HepG2 (cell line): ENCODE measurements around the gene NUCB1. TPM values are rescaled to one million over a fixed set of nuclear protein-coding genes. Genes with fewer than 3 reads are reported as not detected.
A peak's percentile ranks its signal among the peaks of the same experiment; 100 is the strongest.
"Not testable (repeated sequence)": the region's sequence is repeated elsewhere in the genome, so short reads cannot be mapped to it uniquely, and the experiment has no call there.

Experiments used
- ATAC-seq: fragments of 200-7000 bp; cut with Tn5 transposase; 3 replicates; pipeline ENCODE4 v1.9.1; 2020; ENCODE audit warnings: mild to moderate bottlenecking, moderate library complexity
- BruUV-seq: library from RNA; stranded (reverse); fragments of 400-500 nt; replicated peaks from 2 replicates; lab custom pipeline; 2021; lab: Mats Ljungman, UMichigan
- CTCF ChIA-PET: fragments of 300-600 bp; formaldehyde crosslinking; extraction: SDS; loops from one replicate; lab custom pipeline; 2021; ENCODE audit warnings: low total read pairs, inconsistent platforms, low intra/inter-chr PET ratio; lab: Yijun Ruan, JAX
- POLR2A ChIA-PET: fragments of 350-600 bp; sonication (Branson Sonifier 250); formaldehyde crosslinking; loops from one replicate; lab custom pipeline; 2020; ENCODE audit warnings: antibody characterized with exemption, inconsistent platforms; lab: Yijun Ruan, JAX
- DNase-seq: peaks from one replicate; pipeline ENCODE4 v3.0.0-alpha.2; 2015; ENCODE audit warnings: low spot score
- FAIRE-seq: peaks from 3 replicates; lab custom pipeline; 2011; peaks lifted over from hg19 to GRCh38; lab: Jason Lieb, UNC
- H2AFZ ChIP-seq: one replicate; pipeline ENCODE4 v1.6.1; 2011; ENCODE audit warnings: low read length, inconsistent platforms
- H3K27ac ChIP-seq: fragments of 300-600 bp; 3 replicates; pipeline ENCODE4 v1.8.0; 2011; ENCODE audit warnings: mixed run types, mild to moderate bottlenecking, mixed read lengths, low read length, inconsistent platforms; ENCODE audit not compliant: insufficient read depth; ENCODE audit errors: extremely low read length
- H3K27me3 ChIP-seq, 2 experiments: fragments of 200-600 bp in 1 of 2; 2 replicates in 1 of 2; 3 replicates in 1 of 2; pipeline versions ENCODE4 v1.6.0 to v1.8.0; 2011; ENCODE audit warnings: low read length in 2 of 2, mild to moderate bottlenecking in 2 of 2, moderate library complexity in 2 of 2, inconsistent platforms in 1 of 2; ENCODE audit not compliant: insufficient read depth in 2 of 2, control insufficient read depth in 1 of 2
- H3K36me3 ChIP-seq, 2 experiments: fragments of 200-600 bp in 1 of 2; replicated peaks in 1 of 2; 2 replicates in 1 of 2; 3 replicates in 1 of 2; pipeline versions ENCODE4 v1.5.1 to v1.8.0; 2011; ENCODE audit warnings: low read length in 2 of 2, inconsistent platforms in 1 of 2; ENCODE audit not compliant: insufficient read depth in 2 of 2, control insufficient read depth in 1 of 2
- H3K4me1 ChIP-seq: 2 replicates; pipeline ENCODE4 v1.5.1; 2012; ENCODE audit warnings: low read length, inconsistent platforms; ENCODE audit not compliant: insufficient read depth
- H3K4me2 ChIP-seq: 2 replicates; pipeline ENCODE4 v1.6.0; 2011; ENCODE audit warnings: low read depth, low read length, inconsistent platforms
- H3K4me3 ChIP-seq, 3 experiments: fragments of 200-600 bp in 1 of 3; sonication (generic), shearing (Covaris generic) in 1 of 3; replicated peaks in 1 of 3; 2 replicates each; pipeline ENCODE4 v1.5.1; 2011 to 2016; ENCODE audit warnings: low read length in 3 of 3, inconsistent platforms in 2 of 3, low read depth in 2 of 3, mild to moderate bottlenecking in 2 of 3, control low read depth in 1 of 3, mixed read lengths in 1 of 3; ENCODE audit not compliant: insufficient read depth in 1 of 3
- H3K79me2 ChIP-seq: one replicate; pipeline ENCODE4 v1.6.1; 2011; ENCODE audit warnings: low read length, inconsistent platforms; ENCODE audit not compliant: insufficient read depth
- H3K9ac ChIP-seq: 2 replicates; pipeline ENCODE4 v1.6.0; 2011; ENCODE audit warnings: mild to moderate bottlenecking, low read depth, low read length, inconsistent platforms; ENCODE audit not compliant: insufficient read depth
- H3K9me3 ChIP-seq: 2 replicates; pipeline ENCODE4 v1.5.1; 2012; ENCODE audit warnings: mild to moderate bottlenecking, low read length
- H4K20me1 ChIP-seq: 2 replicates; pipeline ENCODE4 v1.6.0; 2011; ENCODE audit warnings: inconsistent platforms, mild to moderate bottlenecking, low read length, moderate library complexity; ENCODE audit not compliant: insufficient read depth
- CEBPB ChIP-seq: IDR thresholded peaks from 2 replicates; pipeline ENCODE4 v1.6.1; 2011; ENCODE audit warnings: low read depth, low read length, improper control_type of control experiment, borderline replicate concordance
- NR2F1 ChIP-seq, 2 experiments: fragments of 450-650 bp in 1 of 2; formaldehyde crosslinking in 1 of 2; IDR thresholded peaks; 2 replicates each; pipeline versions ENCODE4 v1.5.0 to v1.6.1; 2016 to 2020; ENCODE audit warnings: mild to moderate bottlenecking in 1 of 2, missing compliant biosample characterization in 1 of 2, missing genetic modification reagents in 1 of 2, moderate library complexity in 1 of 2
- ZIK1 ChIP-seq: sonication (generic); formaldehyde crosslinking; IDR thresholded peaks from 2 replicates; pipeline ENCODE4 v1.5.0; 2020; ENCODE audit warnings: mild to moderate bottlenecking, low read depth, missing genetic modification reagents, borderline replicate concordance
- ZNF263 ChIP-seq: sonication (generic); formaldehyde crosslinking; IDR thresholded peaks from 2 replicates; pipeline ENCODE4 v1.4.0; 2020; ENCODE audit warnings: missing genetic modification reagents
- ZNF564 ChIP-seq: sonication (generic); formaldehyde crosslinking; IDR thresholded peaks from 2 replicates; pipeline ENCODE4 v1.8.1; 2023; ENCODE audit warnings: mild to moderate bottlenecking, missing genetic modification reagents
- WGBS: methylation state at CpG from one replicate; pipeline ENCODE4 v1.1.6; 2017; ENCODE audit warnings: low lambda C conversion rate; 5-methylcytosine and 5-hydroxymethylcytosine counted together
- in situ Hi-C: cut with HindIII; loops from 2 replicates; pipeline ENCODE4 v1.10.0; 2017; ENCODE audit warnings: low pct_unique_long_range_greater_than_20kb; ENCODE audit not compliant: extremely low pct_ligation_motif_present
- intact Hi-C: fragments of 100-400 bp; cut with micrococcal nuclease; formaldehyde crosslinking; loops from one replicate; pipeline ENCODE4 v1.10.0; 2022; ENCODE audit not compliant: unreplicated experiment
- polyA plus RNA-seq, 8 experiments: library from polyadenylated mRNA; depleted of rRNA in 3 of 8; stranded (reverse) in 7 of 8; unstranded in 1 of 8; fragments of >200 nt; fragmentation: Illumina TruSeq in 4 of 8; extraction: Trizol in 4 of 8; gene quantifications; 2 replicates each; pipeline versions ENCODE4 v1.2.1 to v1.2.3, GENCODE V29; 2011 to 2016; ENCODE audit warnings: low read depth in 4 of 8, missing spikeins in 1 of 8, mixed read lengths in 1 of 8; ENCODE audit not compliant: insufficient read depth in 1 of 8
- total RNA-seq, 5 experiments: library from RNA; depleted of rRNA; stranded (reverse); fragments of >200 nt; fragmentation: Illumina TruSeq; extraction: Trizol; gene quantifications; 2 replicates each; pipeline ENCODE4 v1.2.3, GENCODE V29; 2016; ENCODE audit warnings: low read depth in 1 of 5

Gene NUCB1
- total and polyA plus RNA-seq, 2 of the 13 experiments (the other 11 are each of a cell fraction or from before 2014, with no cell fraction given) = 82.3 to 106 TPM

DNA sequence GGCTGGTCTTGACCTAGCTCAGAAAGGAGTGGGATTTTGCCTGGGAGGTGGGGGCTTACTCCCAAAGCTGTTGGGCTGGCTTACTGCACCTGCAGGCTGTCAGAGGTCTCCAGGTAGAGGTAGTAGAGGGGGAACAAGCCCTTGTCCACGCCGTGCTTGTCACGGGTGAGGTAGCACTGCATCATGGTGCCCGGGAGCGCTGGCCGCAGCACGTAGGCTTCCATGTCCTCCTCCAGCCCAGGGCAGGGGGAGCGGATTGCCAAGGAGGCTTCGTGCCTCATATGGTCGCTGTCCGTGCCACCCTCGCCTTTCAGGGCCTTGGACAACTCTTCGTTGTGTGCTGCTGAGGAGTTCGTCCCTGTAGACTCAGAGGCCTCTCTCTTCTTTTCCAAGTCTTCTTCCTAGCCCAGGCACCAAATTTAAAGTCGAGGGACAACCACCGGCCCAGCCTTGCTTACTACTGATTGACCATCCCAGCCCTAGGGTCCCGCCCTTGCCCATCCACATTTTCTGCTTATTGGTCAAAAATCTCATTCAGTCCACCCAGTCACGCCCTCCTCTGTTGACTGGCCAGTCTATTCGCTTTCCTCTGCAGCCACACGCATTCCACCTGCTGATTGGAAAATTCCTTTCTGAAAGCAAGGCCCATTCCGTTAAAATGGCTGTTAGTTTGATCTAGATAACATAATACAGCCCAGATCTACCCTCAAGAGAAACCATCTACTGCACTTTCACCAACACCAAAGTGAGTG lies 12.1 kb upstream of the NUCB1 start:
- H3K4me2 ChIP-seq = no peak overlapping the region
- BruUV-seq = no TSS peak
- H4K20me1 ChIP-seq = no peaks in the 10 kb centered on the region
- peaks cover 44% of the 10 kb centered on the region for H3K4me1 ChIP-seq
- ATAC-seq (peak; percentile 48; the same call in 2 of the 3 replicates), FAIRE-seq (no peak), DNase-seq (no peak)
- in situ Hi-C loops (no loop called here), intact Hi-C loops (no loop called here)
- H3K9me3 ChIP-seq = no peaks in the 10 kb centered on the region
- no peak overlapping the region for H3K4me3 ChIP-seq
- ChIA-PET CTCF (no interaction called here), POLR2A (no interaction called here)
- no peak overlapping the region for H3K9ac ChIP-seq
- WGBS = 92% methylated on average over 15 of the region's 21 CpGs
- H2AFZ ChIP-seq = no peak overlapping the region
- TF ChIP-seq ZNF564 (CRISPR knock-in tag) (no peak), ZNF263 (CRISPR knock-in tag) (no peak), CEBPB (no peak), NR2F1 (CRISPR knock-in tag; IDR thresholded peaks at IDR 0.05) (no peak), ZIK1 (CRISPR knock-in tag) (no peak)
- H3K36me3 ChIP-seq = no peaks in the 10 kb centered on the region
- H3K79me2 ChIP-seq = no peaks in the 10 kb centered on the region
- no peak overlapping the region for H3K27ac ChIP-seq
- no peaks in the 10 kb centered on the region; a peak in 1 of 5 replicates for H3K27me3 ChIP-seq

DNA sequence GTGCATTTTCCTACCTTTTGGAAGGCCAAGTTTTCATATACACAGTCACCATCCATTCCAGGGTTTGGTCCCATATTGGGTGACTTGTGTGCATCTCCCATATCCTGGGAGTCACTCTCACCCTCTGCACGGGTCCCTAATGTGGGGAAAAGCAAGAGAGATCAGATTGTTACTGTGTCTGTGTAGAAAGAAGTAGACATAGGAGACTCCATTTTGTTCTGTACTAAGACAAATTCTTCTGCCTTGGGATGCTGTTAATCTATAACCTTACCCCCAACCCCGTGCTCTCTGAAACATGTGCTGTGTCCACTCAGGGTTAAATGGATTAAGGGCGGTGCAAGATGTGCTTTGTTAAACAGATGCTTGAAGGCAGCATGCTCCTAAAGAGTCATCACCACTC lies 10.6 kb upstream of the NUCB1 start:
- H3K9ac ChIP-seq, CTCF ChIA-PET, ATAC-seq, H3K4me3 ChIP-seq, H4K20me1 ChIP-seq, H3K79me2 ChIP-seq, H3K27me3 ChIP-seq, H2AFZ ChIP-seq, BruUV-seq, DNase-seq, FAIRE-seq, in situ Hi-C loops, H3K36me3 ChIP-seq, H3K4me2 ChIP-seq, H3K9me3 ChIP-seq, H3K27ac ChIP-seq, intact Hi-C loops: not testable (repeated sequence)
- 32% methylated on average over 3 of the region's 3 CpGs for WGBS
- POLR2A ChIA-PET = interaction anchor here (1.1 kb wide), 1 partner anchor 18 kb away, joined by 3 read pairs; the partner anchor contains the start of gene PPP1R15A
- H3K4me1 ChIP-seq = peaks cover 44% of the 10 kb centered on the region
